HG03159 (cell line): ENCODE results near the gene PPP1R26.
A peak's percentile ranks its signal among the peaks of the same experiment; 100 is the strongest.

ENCODE experiments used
- ATAC-seq: cut with Tn5 transposase; IDR thresholded peaks from one replicate; pipeline ENCODE4 v1.9.1; 2021; ENCODE audit warnings: mild to moderate bottlenecking, moderate library complexity; ENCODE audit not compliant: unreplicated experiment

The PPP1R26 gene

GRCh38 chr9:135487281-135488012 lies 7.9 kb downstream of the PPP1R26 start:
- no peak for ATAC-seq

- no peak for ATAC-seq
Measured at GRCh38 chr9:135488013-135488330, 8.4 kb downstream of the PPP1R26 start.

- ATAC-seq: no peak
Measured at GRCh38 chr9:135488527-135488926, 8.9 kb downstream of the PPP1R26 start.

- no peak for ATAC-seq
Measured at GRCh38 chr9:135489188-135489906, 9.8 kb downstream of the PPP1R26 start.

GRCh38 chr9:135490166-135490870 lies 10.7 kb downstream of the PPP1R26 start:
- ATAC-seq: no peak

- no peak for ATAC-seq
Measured at GRCh38 chr9:135490980-135491464, 11.4 kb downstream of the PPP1R26 start.

DNA sequence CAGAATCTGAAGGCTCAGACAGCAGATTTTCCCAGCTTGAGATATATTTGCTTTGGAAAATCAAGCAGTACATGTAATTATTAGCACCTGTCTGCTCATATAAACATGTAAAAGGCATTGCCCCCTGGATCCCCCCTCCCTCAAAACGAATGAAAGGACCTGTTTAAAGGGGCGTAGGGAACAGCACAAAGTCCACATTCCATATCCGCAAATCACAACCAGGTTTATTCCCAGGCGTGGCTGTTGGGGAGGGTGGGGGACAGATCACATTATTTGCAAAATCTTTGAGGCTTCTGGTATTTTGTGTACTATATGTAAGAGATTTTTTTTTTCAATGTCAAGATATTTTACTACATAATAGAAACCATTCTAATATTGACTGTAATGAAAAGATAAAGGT lies 12.2 kb downstream of the PPP1R26 start:
- ATAC-seq: no peak

GRCh38 chr9:135492886-135493669 lies 13.5 kb downstream of the PPP1R26 start:
- no peak for ATAC-seq

DNA sequence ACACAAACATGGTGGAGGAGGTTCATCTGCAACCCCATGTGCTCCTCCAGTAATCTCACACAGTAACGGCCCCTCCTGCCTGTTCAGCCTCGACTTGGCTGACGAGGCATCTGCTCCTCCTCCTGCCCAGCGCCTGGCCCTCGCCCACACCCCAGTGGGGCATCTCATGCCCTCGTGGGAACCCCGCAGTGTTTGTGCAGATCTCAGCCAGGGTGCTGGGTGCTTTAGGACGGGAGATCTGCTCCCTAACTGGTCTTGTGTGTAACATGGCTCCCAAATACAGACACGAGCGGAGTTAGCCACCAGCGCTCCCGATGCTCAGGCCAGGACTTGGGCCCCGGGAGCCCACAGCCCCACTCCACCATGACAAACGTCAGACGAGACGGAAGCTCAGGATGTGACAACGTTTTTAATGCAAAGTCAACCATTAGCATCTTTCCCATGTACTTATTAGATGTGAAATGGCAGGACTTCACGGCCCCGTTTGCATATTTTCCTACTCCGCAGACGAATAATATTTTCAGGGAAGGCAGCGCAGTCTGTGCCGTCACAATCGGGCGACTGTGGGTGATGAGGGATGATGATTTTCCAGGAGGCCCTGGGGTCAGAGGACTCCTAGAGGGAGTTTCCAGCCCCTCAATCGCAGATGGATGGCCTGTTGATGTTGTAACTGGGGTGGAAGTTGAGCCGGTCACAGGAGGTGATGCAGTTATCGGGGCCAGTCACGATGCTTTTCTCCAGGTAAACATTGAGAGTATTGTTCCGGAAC lies 15.4 kb downstream of the PPP1R26 start:
- ATAC-seq: no peak

DNA sequence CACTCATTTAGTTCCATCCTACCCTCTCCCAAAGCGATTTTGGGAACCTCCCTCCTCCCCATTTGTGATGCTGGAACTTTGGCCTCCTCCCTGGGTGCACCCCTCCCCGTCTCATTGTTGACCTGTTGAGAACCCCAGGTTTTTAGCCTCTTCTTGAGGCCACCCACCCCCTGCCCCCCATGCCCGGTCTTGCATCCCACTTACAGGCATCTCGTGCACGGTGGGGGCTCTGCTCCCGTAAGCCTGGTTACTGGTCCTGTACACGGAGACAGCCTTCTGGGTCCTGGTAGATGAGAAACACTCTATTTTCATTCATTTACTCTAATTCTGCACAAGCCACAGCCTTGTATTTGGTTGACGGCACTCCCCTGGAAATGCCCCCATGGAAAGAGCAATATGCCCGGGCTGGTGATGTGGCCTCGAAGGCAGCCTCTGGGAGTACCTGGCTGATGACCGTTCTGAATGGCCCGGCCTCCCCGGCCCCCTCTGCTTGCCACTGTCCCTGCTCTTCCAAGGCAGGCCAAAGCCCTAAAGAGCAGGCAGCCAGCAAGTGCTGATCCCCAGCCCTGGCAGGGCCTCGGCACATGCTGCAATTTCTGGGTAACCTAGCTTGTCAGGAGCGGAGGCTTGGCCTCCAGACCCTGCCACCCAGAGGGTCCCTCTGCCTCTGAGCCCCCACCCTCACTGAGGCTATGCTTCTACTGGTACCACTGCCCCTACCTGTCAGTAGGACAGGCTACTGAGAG lies 19.0 kb downstream of the PPP1R26 start:
- ATAC-seq: no peak

DNA sequence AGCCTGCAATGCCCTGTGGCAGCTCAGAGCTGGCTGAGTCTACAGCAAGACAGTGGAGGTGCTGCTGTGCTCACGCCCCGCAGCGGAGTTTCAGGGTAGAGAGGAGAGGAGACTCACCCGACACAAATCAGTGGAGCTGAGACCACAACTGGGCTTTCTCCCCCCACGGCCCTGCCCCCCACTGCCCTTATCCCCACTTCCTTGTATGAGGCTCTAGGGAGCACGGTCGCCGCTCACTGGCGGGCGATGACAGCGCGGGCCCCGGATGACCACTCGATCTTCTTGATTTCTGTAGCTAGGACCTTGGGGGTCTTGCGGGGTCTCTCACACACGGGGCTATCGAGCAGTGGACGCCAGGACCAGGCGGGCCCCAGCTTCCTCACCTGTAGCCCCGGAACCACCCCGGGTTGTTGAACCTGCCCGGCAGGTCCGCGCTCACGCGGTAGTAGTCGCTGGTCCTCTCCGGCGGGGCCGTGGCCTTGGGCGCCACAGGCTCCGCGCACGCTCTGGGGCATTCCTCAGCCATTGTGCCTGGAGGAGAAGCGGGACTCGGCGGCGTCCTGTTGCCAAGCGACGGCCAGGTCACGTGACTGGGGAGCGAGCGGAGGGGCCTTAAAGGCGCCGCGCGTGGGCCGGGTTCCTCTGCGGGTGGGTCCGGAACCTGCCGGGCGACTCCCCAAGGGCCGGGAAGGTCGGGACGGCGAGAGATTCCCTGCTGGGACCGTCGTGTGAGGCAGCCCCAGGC lies 19.9 kb downstream of the PPP1R26 start:
- ATAC-seq: peak; percentile 48

- peak; percentile 21 for ATAC-seq
Measured at GRCh38 chr9:135500071-135500524, 20.5 kb downstream of the PPP1R26 start.

GRCh38 chr9:135500525-135501260 lies 21.1 kb downstream of the PPP1R26 start, which contains the start of gene MRPS2:
Gene MRPS2, plus strand, starts transcription at chr9:135500682. Its CDS starts 29 bp downstream, at chr9:135500711.
- ATAC-seq: peak; percentile 79

DNA sequence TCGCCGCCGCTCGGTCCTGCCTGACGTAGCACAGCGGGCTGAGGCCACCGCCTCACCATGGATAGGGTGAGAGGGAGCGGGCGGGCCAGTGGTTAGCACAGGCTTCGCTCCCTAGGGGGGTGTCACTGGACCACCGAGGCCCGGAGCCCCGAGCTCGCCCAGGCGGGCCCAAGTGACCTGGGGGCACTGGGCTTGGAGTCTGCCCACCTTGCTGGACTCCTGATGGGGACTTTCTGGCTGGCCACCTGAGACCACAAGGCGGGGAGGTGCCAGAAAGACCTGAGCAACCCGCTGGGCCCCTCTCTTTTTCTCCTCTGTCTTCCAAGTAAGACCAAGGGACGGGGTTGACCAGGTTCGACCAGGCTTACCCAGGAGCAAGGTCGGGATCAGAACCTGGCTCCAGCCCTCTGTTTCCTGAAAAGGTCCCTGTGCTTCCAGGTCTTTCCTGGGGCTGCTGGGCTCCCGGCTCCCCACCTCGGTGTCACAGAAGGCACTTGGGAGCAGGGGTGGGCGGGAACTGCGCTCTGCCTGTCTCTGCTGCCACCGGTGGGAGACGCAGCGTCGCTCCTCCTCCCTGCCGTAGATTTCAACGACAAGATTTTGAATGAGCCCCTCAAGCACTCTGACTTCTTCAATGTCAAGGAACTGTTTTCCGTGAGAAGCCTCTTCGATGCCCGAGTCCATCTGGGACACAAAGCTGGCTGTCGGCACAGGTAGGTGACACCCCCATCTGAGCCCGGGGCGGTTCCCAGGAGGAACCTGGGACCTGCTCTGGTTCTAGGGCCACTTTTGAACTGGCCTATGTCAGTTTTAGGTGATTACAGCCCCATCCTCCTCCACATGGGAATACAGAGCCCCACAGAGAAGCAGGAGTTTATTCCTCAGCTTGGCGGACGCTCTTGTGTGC lies 21.9 kb downstream of the PPP1R26 start:
- no peak for ATAC-seq

DNA sequence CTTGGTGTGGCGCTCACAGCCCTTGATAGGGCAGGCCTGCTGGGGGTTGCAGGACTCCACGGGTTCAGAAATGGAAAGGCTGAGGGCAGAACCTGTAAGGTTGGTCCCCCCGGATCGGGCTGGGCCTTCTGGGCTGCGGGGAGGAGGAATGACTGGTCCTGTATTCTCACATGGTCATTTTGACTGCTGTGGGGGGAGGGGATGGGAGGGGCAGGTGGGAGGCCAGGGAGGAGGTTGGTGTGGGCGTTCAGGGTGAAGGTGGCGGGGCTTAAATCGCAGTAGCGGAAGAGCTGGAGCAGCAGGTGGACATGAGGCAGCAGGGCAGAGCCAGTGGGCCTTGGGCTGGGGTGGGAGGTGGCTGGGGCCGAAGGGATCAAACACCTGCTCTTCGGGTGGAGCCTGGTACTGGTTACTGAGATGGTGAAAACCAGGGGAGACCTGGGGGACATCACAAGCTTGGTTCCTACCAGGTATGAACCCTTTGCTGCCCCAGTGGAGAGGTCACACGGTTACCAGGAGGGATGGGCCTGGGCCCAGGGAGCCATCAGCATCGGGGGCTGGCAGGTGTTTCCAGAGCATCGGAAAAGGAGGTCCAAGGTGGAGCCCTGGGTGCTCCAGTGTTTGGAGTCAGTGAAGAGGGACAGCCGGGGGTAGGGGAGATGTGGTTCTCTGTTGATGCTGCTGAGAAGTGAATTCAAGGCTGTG lies 22.7 kb downstream of the PPP1R26 start:
- no peak for ATAC-seq

GRCh38 chr9:135502873-135503321 lies 23.3 kb downstream of the PPP1R26 start:
- no peak for ATAC-seq
